ENCODE results near the gene CAP2. TPM values are rescaled to one million over a fixed set of nuclear protein-coding genes. Genes with fewer than 3 reads are reported as not detected.

CAP2 gene
- total RNA-seq, 1 experiment from 2014 or later: 11.5 TPM

GRCh38 chr6:17469006-17469832 is 75.8 kb downstream of the CAP2 start:
- Histone ChIP-seq H3K4me2 (ENCODE audit: insufficient read depth, insufficient read length, low read length) (no peak overlapping the region), H3K27ac (ENCODE audit: insufficient read length, low read depth, low read length) (no peak overlapping the region)

More at GRCh38 chr6:17469006-17469832, 75.8 kb downstream of the CAP2 start:
- H3K9me3 ChIP-seq (ENCODE audit: control insufficient read depth, low read depth, low read length): no peaks in the 10 kb centered on the region
- no CpG with 5 or more reads among the region's 10 CpGs for WGBS (ENCODE audit: extremely low coverage, insufficient read length, low lambda C conversion rate)
- no peak overlapping the region for H2BK5ac ChIP-seq (ENCODE audit: insufficient read length, low read length)
- H2AFZ ChIP-seq (ENCODE audit: low read length): no peak overlapping the region
- H4K20me1 ChIP-seq (ENCODE audit: control insufficient read depth, insufficient read depth, insufficient read length): no peaks in the 10 kb centered on the region
- no peak overlapping the region for H3T11ph ChIP-seq (ENCODE audit: low read length)
- DNase-seq: no peak
- no peak overlapping the region for H3K23ac ChIP-seq (ENCODE audit: insufficient read length, low read depth, low read length)
- no peaks in the 10 kb centered on the region for H3K27me3 ChIP-seq (ENCODE audit: insufficient read depth, low read length)
- Mint-ChIP-seq H3K27me3 (ENCODE audit: low read depth) (no peaks in the 10 kb centered on the region), H3K36me3 (ENCODE audit: insufficient read depth in 1 of 3, low read depth in 3 of 3) (no peaks in the 10 kb centered on the region; a peak in 1 of 7 replicates), H3K4me3 (no peak overlapping the region), H3K27ac (peak overlapping the region in 2 of 3 experiments; percentile 20 to 24; a peak in 2 of 7 replicates), H3K4me1 (peaks cover 0 to 8% of the 10 kb centered on the region in 2 experiments; a peak in 1 of 4 replicates), H3K9me3 (no peaks in the 10 kb centered on the region)
- H3K79me2 ChIP-seq (ENCODE audit: insufficient read depth, low read length): no peaks in the 10 kb centered on the region
- no peak overlapping the region for H3K9ac ChIP-seq (ENCODE audit: extremely low read depth, insufficient read length, low read length)
- no peak overlapping the region for H3K56ac ChIP-seq (ENCODE audit: insufficient read length, low read depth, low read length)
- no peak overlapping the region for H4K8ac ChIP-seq (replicated peaks; ENCODE audit: insufficient read length, low read depth, low read length)
- no peak overlapping the region for H4K5ac ChIP-seq (ENCODE audit: insufficient read length, low read depth, low read length)
- no peak overlapping the region for H3K4ac ChIP-seq (ENCODE audit: low read depth, low read length)
- no peak overlapping the region for H2BK20ac ChIP-seq (ENCODE audit: low read depth, low read length, poor library complexity, severe bottlenecking)
- no peak overlapping the region for H2AK5ac ChIP-seq (ENCODE audit: insufficient read length, low read length)
- H2BK15ac ChIP-seq (ENCODE audit: low read depth, low read length): no peak overlapping the region
- no peak overlapping the region for H2BK120ac ChIP-seq (ENCODE audit: low read depth, low read length, poor library complexity, severe bottlenecking)
- H3K4me1 ChIP-seq (ENCODE audit: insufficient read depth, low read length): no peaks in the 10 kb centered on the region; the same call in 1 of the 2 replicates
- no peak overlapping the region for H3K14ac ChIP-seq (ENCODE audit: insufficient read depth, low read length)
- no peak overlapping the region for H2BK12ac ChIP-seq (ENCODE audit: insufficient read length, low read depth, low read length)
- TF ChIP-seq CTCF (conservative IDR thresholded peaks at IDR 0.05): peak; percentile 54
- no peaks in the 10 kb centered on the region for H3K23me2 ChIP-seq (ENCODE audit: insufficient read length, low read depth, low read length, poor library complexity, severe bottlenecking)
- H4K91ac ChIP-seq (ENCODE audit: insufficient read length, low read depth, low read length): no peak overlapping the region
- H3K18ac ChIP-seq (ENCODE audit: insufficient read length, low read depth, low read length): no peak overlapping the region
- no peaks in the 10 kb centered on the region for H3K79me1 ChIP-seq (ENCODE audit: insufficient read depth, low read depth, low read length, poor library complexity, severe bottlenecking)
